Tibial artery (tissue), 4 donors: ENCODE data around the gene DMAC2L.
A peak's percentile ranks its signal among the peaks of the same experiment; 100 is the strongest.

Source experiments
- DNase-seq, 2 donors: peaks; one replicate each; pipeline ENCODE4 v3.0.0-alpha.2; 2019
- H3K27ac ChIP-seq, 2 donors: fragments of 200-600 bp; sonication (generic) in 1 of 2; 1 replicate in 1 of 2; 2 replicates in 1 of 2; pipeline ENCODE4 v1.5.1; 2018 to 2019; ENCODE audit warnings: mild to moderate bottlenecking in 1 of 2
- H3K27me3 ChIP-seq, 2 donors: fragments of 200-600 bp; sonication (generic) in 1 of 2; one replicate each; pipeline versions ENCODE4 v1.5.1 to v1.6.0; 2016 to 2019
- H3K36me3 ChIP-seq, 3 donors: fragments of 200-600 bp; sonication (generic) in 2 of 3; one replicate each; pipeline ENCODE4 v1.5.1; 2016 to 2019; ENCODE audit warnings: mild to moderate bottlenecking in 2 of 3
- H3K4me1 ChIP-seq, 4 donors: fragments of 200-600 bp; sonication (generic) in 2 of 4; 1 replicate in 3 of 4; 2 replicates in 1 of 4; pipeline ENCODE4 v1.5.1; 2016 to 2019
- H3K4me3 ChIP-seq, 2 donors: fragments of 200-600 bp; sonication (generic) in 1 of 2; 1 replicate in 1 of 2; 2 replicates in 1 of 2; pipeline ENCODE4 v1.5.1; 2018 to 2019; ENCODE audit warnings: mild to moderate bottlenecking in 2 of 2
- H3K9me3 ChIP-seq, 3 donors: fragments of 200-600 bp; sonication (generic) in 1 of 3; one replicate each; pipeline ENCODE4 v1.5.1; 2016 to 2019
- CTCF ChIP-seq, 2 experiments: fragments of 200-600 bp in 1 of 2; fragments of 450-650 bp in 1 of 2; IDR thresholded peaks; one replicate each; pipeline ENCODE4 v1.5.1; 2017 to 2019; ENCODE audit warnings: antibody characterized with exemption in 2 of 2, mild to moderate bottlenecking in 1 of 2, moderate library complexity in 1 of 2
- intact Hi-C: fragments of 100-400 bp; cut with DNase I; formaldehyde crosslinking; loops from one replicate; pipeline ENCODE4 v1.15.0; 2023; ENCODE audit warnings: low total_unique reads

DMAC2L gene

GRCh38 chr14:50318031-50318626 lies 6.0 kb downstream of the DMAC2L start:
- no peak overlapping the region for H3K4me3 ChIP-seq

GRCh38 chr14:50319293-50319692 lies 7.2 kb downstream of the DMAC2L start:
- intact Hi-C loops, result no loop called here
- peaks cover 2 to 7% (median 6%) of the 10 kb centered on the region in 3 donors for H3K36me3 ChIP-seq
- H3K27ac ChIP-seq, result no peak overlapping the region

More at GRCh38 chr14:50318031-50318626, 6.0 kb downstream of the DMAC2L start:
- intact Hi-C loops, result no loop called here
- Histone ChIP-seq H3K4me1 (peaks cover 0 to 16% (median 9%) of the 10 kb centered on the region in 4 donors), H3K36me3 (no peaks in the 10 kb centered on the region), H3K27me3 (no peaks in the 10 kb centered on the region), H3K27ac (no peak overlapping the region), H3K9me3 (no peaks in the 10 kb centered on the region)
- peak; percentile 72 to 77 for TF ChIP-seq CTCF (IDR thresholded peaks at IDR 0.05)
- no peak for DNase-seq

GRCh38 chr14:50319721-50320120 lies 7.6 kb downstream of the DMAC2L start:
- H3K4me3 ChIP-seq, result no peak overlapping the region
- H3K27ac ChIP-seq, result peak overlapping the region in 1 of 2 donors; percentile 61
- no peaks in the 10 kb centered on the region for H3K9me3 ChIP-seq
- H3K36me3 ChIP-seq, result peaks cover 6 to 11% (median 7%) of the 10 kb centered on the region in 3 donors
- intact Hi-C loops, result no loop called here
- H3K27me3 ChIP-seq, result no peaks in the 10 kb centered on the region
- no peak for DNase-seq
- H3K4me1 ChIP-seq, result peaks cover 0 to 13% (median 6%) of the 10 kb centered on the region in 4 donors
- TF ChIP-seq CTCF (IDR thresholded peaks at IDR 0.05), result no peak

More at GRCh38 chr14:50319293-50319692, 7.2 kb downstream of the DMAC2L start:
- Histone ChIP-seq H3K27me3 (no peaks in the 10 kb centered on the region), H3K9me3 (no peaks in the 10 kb centered on the region), H3K4me1 (peaks cover 0 to 13% (median 6%) of the 10 kb centered on the region in 4 donors), H3K4me3 (no peak overlapping the region)
- no peak for TF ChIP-seq CTCF (IDR thresholded peaks at IDR 0.05)
- DNase-seq, result no peak

GRCh38 chr14:50320283-50320682 lies 8.2 kb downstream of the DMAC2L start:
- Histone ChIP-seq H3K9me3 (no peaks in the 10 kb centered on the region), H3K27me3 (no peaks in the 10 kb centered on the region), H3K27ac (peak overlapping the region; percentile 61 to 66), H3K4me3 (no peak overlapping the region), H3K4me1 (peaks cover 0 to 13% (median 6%) of the 10 kb centered on the region in 4 donors), H3K36me3 (peaks cover 6 to 15% (median 11%) of the 10 kb centered on the region in 3 donors)
- no peak for TF ChIP-seq CTCF (IDR thresholded peaks at IDR 0.05)
- DNase-seq, result no peak
- intact Hi-C loops, result no loop called here

- peaks cover 6 to 19% (median 11%) of the 10 kb centered on the region in 3 donors for H3K36me3 ChIP-seq
- peaks cover 0 to 13% (median 6%) of the 10 kb centered on the region in 4 donors for H3K4me1 ChIP-seq
- peak; percentile 80 for TF ChIP-seq CTCF (IDR thresholded peaks at IDR 0.05)
- peak overlapping the region; percentile 31 to 42 for H3K4me3 ChIP-seq
- peak in 1 of 2 donors; percentile 56 for DNase-seq
- H3K27ac ChIP-seq, result peak overlapping the region; percentile 61 to 66
- no peaks in the 10 kb centered on the region for H3K9me3 ChIP-seq
- H3K27me3 ChIP-seq, result no peaks in the 10 kb centered on the region
- intact Hi-C loops, result no loop called here
Measured at GRCh38 chr14:50321009-50321660, 9.0 kb downstream of the DMAC2L start.
